Esophagus squamous epithelium (tissue), 5 donors: ENCODE results near the gene GNB2. TPM values are rescaled to one million over a fixed set of nuclear protein-coding genes. Genes with fewer than 3 reads are reported as not detected.

Experiments
- DNase-seq: peaks from one replicate; lab custom pipeline; 2025; lab: John Stamatoyannopoulos, UW
- H3K27ac ChIP-seq, 4 donors: fragments of 200-600 bp; sonication (generic); one replicate each; pipeline ENCODE4 v1.5.1; 2016 to 2019; ENCODE audit warnings: mild to moderate bottlenecking in 1 of 4
- H3K27me3 ChIP-seq, 4 donors: fragments of 200-600 bp; sonication (generic); 1 replicate in 3 of 4; 2 replicates in 1 of 4; pipeline versions ENCODE4 v1.5.1 to v1.6.0; 2017 to 2021; ENCODE audit warnings: antibody characterized with exemption in 1 of 4
- H3K36me3 ChIP-seq, 3 donors: fragments of 200-600 bp; sonication (generic); one replicate each; pipeline ENCODE4 v1.5.1; 2016 to 2019
- H3K4me1 ChIP-seq, 3 donors: fragments of 200-600 bp; sonication (generic); one replicate each; pipeline ENCODE4 v1.5.1; 2017 to 2019
- H3K4me3 ChIP-seq, 4 donors: fragments of 200-600 bp; sonication (generic); 1 replicate in 3 of 4; 2 replicates in 1 of 4; pipeline ENCODE4 v1.5.1; 2016 to 2019; ENCODE audit warnings: mild to moderate bottlenecking in 2 of 4, moderate library complexity in 1 of 4
- H3K9me3 ChIP-seq, 3 donors: fragments of 200-600 bp; sonication (generic); one replicate each; pipeline ENCODE4 v1.5.1; 2016 to 2019
- POLR2A ChIP-seq, 4 donors: fragments of 450-650 bp; IDR thresholded peaks; one replicate each; pipeline ENCODE4 v1.6.1; 2017; ENCODE audit warnings: antibody characterized with exemption in 4 of 4, mild to moderate bottlenecking in 4 of 4, moderate library complexity in 3 of 4
- WGBS, 2 donors: methylation state at CpG; one replicate each; pipeline ENCODE4 v1.1.5; 2018; 5-methylcytosine and 5-hydroxymethylcytosine counted together
- intact Hi-C: fragments of 100-400 bp; cut with DNase I; formaldehyde crosslinking; loops from one replicate; pipeline ENCODE4 v1.15.0; 2022
- total RNA-seq, 4 donors: library from RNA; depleted of rRNA; stranded (reverse); fragments of >200 nt; gene quantifications; one replicate each; pipeline ENCODE4 v1.1.0, GENCODE V29; 2016
- TF ChIP-seq, protein P1 (sequence below), 6 experiments: fragments of 450-650 bp in 4 of 6; fragments of 200-600 bp in 2 of 6; sonication (generic) in 2 of 6; IDR thresholded peaks; one replicate each; pipeline ENCODE4 v1.5.1; 2016 to 2019; ENCODE audit warnings: antibody characterized with exemption in 6 of 6, mild to moderate bottlenecking in 4 of 6, moderate library complexity in 4 of 6
- donor health status: DM: yes; HTN: yes; CAD: no.

Gene GNB2
- total RNA-seq, 4 donors from 2014 or later, result 186 to 306 (median 226) TPM

DNA sequence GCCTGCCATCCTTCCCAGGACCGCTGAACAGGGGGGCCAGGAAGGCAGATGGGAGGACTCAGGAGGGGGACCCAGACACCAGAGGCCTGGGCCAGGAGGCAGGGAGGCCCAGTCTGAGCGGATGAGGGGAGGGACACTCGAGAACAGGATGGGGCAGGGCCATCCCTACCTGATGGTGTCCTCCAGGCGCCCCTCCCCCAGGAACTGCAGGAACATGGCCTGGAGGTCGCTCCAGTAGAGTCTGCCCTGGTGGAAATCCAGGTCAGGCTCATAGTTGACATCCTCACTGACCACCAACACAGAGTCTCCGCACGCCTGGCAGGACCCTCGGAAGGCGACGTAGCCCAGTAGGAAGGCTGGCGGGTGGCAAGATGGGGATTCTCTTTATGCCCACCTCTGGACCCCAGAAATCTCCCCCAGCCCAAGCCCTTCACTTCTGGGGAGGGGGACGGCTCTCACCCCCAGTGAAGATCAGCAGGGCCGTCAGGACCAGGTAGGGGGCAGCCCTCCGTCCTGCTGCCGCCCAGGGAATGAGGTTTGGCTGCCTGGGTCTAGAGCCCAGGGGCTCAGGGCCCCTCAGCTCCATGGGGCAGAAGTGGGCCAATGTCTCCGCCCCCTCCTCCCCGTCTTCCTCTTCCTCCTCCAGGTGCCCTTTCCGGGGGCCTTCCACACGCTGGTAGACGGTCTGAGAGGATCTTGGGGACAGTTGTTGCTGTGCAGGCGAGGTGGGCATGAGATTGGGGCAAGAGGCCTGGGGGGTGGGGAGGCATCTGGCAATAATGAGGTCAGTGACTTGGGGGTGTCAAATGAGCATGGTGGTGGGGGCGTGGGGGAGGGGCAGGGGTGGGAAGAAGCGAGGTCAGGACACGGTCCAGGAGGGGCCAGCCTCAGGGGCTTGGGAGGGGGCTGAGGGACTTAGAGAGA, 32.8 kb upstream of the GNB2 start:
- WGBS, 2 donors, result 68 to 86% methylated on average over 7 to 9 of the region's 24 CpGs
- DNase-seq, result no peak
- no peaks in the 10 kb centered on the region for H3K36me3 ChIP-seq
- H3K27me3 ChIP-seq, result peaks cover 0 to 40% (median 0%) of the 10 kb centered on the region in 4 donors
- no peak overlapping the region for H3K27ac ChIP-seq
- H3K4me1 ChIP-seq, result peaks cover 0 to 13% (median 0%) of the 10 kb centered on the region in 3 donors
- TF ChIP-seq, protein P1, sequence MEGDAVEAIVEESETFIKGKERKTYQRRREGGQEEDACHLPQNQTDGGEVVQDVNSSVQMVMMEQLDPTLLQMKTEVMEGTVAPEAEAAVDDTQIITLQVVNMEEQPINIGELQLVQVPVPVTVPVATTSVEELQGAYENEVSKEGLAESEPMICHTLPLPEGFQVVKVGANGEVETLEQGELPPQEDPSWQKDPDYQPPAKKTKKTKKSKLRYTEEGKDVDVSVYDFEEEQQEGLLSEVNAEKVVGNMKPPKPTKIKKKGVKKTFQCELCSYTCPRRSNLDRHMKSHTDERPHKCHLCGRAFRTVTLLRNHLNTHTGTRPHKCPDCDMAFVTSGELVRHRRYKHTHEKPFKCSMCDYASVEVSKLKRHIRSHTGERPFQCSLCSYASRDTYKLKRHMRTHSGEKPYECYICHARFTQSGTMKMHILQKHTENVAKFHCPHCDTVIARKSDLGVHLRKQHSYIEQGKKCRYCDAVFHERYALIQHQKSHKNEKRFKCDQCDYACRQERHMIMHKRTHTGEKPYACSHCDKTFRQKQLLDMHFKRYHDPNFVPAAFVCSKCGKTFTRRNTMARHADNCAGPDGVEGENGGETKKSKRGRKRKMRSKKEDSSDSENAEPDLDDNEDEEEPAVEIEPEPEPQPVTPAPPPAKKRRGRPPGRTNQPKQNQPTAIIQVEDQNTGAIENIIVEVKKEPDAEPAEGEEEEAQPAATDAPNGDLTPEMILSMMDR (IDR thresholded peaks at IDR 0.05), result no peak
- no peak for TF ChIP-seq POLR2A (IDR thresholded peaks at IDR 0.05)
- H3K4me3 ChIP-seq, result no peak overlapping the region
- no peaks in the 10 kb centered on the region for H3K9me3 ChIP-seq
- intact Hi-C loops, result no loop called here

DNA sequence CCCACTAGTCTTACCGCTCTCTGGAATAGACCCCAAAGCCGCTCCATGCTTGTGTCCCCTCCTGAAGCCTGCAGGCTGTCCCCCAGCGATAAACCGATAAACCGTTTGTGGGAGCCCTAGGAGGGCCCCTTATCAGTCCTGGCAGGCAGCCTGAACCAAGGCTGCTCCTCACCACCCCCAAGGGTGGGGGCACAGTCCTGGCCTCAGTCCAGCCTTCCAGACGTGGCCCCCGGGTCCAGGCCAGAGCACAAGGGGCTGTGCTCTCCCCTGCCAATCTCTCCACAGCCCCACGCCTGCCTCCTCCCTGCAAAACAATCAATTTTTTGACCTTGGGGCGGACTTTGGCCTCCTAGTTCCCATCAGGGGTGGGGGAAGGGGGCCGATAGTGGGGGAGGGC, 32.1 kb upstream of the GNB2 start, which contains the start of gene TFR2:
TSS of gene TFR2 (minus strand) at position 90 of the 397 bp plus-strand sequence. CDS start at position 47, 43 bp downstream.
- TF ChIP-seq, protein P1 (IDR thresholded peaks at IDR 0.05), result no peak
- no peak for TF ChIP-seq POLR2A (IDR thresholded peaks at IDR 0.05)
- intact Hi-C loops, result no loop called here
- H3K4me1 ChIP-seq, result peaks cover 0 to 13% (median 0%) of the 10 kb centered on the region in 3 donors
- peaks cover 0 to 47% (median 0%) of the 10 kb centered on the region in 4 donors for H3K27me3 ChIP-seq
- H3K9me3 ChIP-seq, result no peaks in the 10 kb centered on the region
- no peak within 1 kb of the TSS for H3K4me3 ChIP-seq
- no peak for DNase-seq
- no peaks in the 10 kb centered on the region for H3K36me3 ChIP-seq
- WGBS, 2 donors, result 47 to 61% methylated on average over 3 to 7 of the region's 10 CpGs
- no peak within 1 kb of the TSS for H3K27ac ChIP-seq

DNA sequence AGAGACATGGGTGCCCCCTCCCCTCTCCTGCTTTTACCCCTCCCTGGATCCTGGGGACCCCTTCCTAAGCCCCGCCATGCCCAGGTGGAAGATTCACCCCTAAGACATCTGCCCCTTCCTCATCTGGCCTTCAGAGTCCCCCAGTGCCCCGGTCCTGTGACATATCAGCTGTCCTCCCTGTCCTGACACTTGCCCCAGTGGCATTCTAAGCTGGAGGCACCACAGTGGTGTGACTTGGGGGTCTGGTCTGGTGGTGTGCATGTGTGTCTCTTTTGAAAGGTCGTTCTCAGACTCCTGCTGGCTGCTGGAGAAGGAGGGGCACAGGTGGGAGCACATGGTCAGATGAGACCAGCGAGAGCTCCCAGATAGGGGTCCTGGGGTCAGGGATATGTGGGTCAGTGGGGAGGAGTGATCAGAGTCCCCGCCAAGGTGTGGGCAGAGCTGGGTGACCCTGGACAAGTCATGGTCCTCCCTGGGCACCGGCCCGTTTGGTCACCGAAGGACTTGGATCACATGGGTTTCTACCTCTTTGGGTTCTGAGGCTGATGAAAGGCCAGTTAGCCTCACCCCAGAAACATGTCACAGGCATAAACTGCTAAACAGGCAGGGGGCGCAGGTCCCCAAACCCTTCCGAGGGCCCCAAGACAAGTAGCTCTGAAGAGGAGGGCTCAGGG, 31.5 kb upstream of the GNB2 start:
- H3K4me1 ChIP-seq, result peaks cover 0 to 13% (median 0%) of the 10 kb centered on the region in 3 donors
- no peak for TF ChIP-seq POLR2A (IDR thresholded peaks at IDR 0.05)
- TF ChIP-seq, protein P1 (IDR thresholded peaks at IDR 0.05), result no peak
- 78 to 82% methylated on average over 2 to 3 of the region's 10 CpGs for WGBS, 2 donors
- DNase-seq, result no peak
- no peak overlapping the region for H3K4me3 ChIP-seq
- no peak overlapping the region for H3K27ac ChIP-seq
- H3K9me3 ChIP-seq, result no peaks in the 10 kb centered on the region
- peaks cover 0 to 53% (median 0%) of the 10 kb centered on the region in 4 donors for H3K27me3 ChIP-seq
- intact Hi-C loops, result no loop called here
- H3K36me3 ChIP-seq, result no peaks in the 10 kb centered on the region

DNA sequence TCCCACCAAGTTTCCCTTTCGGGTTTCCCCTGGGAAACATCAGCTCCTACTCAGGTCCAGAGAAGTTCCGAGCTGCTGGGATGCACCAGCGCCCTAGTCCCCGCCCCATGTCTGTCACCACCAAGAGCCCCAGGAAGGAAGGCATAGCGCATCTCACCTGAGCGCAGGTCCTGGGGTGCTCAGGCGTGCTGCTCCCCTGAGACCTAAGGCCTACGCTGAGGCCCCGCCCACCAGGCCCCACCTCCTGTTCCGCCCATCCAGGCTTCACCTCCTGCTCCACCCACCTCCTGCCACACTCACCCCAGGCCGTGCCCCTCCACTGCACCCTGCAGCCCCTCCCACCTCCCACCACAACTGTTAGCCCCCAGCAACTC, 31.0 kb upstream of the GNB2 start:
- H3K4me3 ChIP-seq, result no peak overlapping the region
- 34% methylated on average over 4 of the region's 11 CpGs; no CpG with 5 or more reads in 1 of the 2 donors for WGBS, 2 donors
- intact Hi-C loops, result no loop called here
- peaks cover 0 to 13% (median 0%) of the 10 kb centered on the region in 3 donors for H3K4me1 ChIP-seq
- H3K36me3 ChIP-seq, result no peaks in the 10 kb centered on the region
- H3K27me3 ChIP-seq, result peaks cover 0 to 58% (median 0%) of the 10 kb centered on the region in 4 donors
- no peak overlapping the region for H3K27ac ChIP-seq
- H3K9me3 ChIP-seq, result no peaks in the 10 kb centered on the region
- DNase-seq, result no peak
- TF ChIP-seq POLR2A (IDR thresholded peaks at IDR 0.05), result no peak
- TF ChIP-seq, protein P1 (IDR thresholded peaks at IDR 0.05), result no peak
